Gastroesophageal sphincter (tissue), 4 donors: Measurements from ENCODE around the gene MYORG. TPM values are rescaled to one million over a fixed set of nuclear protein-coding genes. Genes with fewer than 3 reads are reported as not detected.

Source experiments
- ATAC-seq: fragments of 150-250 bp; one replicate; pipeline ENCODE4 v1.9.1; 2016; ENCODE audit warnings: mild to moderate bottlenecking, moderate library complexity
- H3K27ac ChIP-seq, 4 donors: fragments of 200-600 bp; sonication (generic) in 3 of 4; 1 replicate in 3 of 4; 2 replicates in 1 of 4; pipeline ENCODE4 v1.5.1; 2016 to 2019
- H3K27me3 ChIP-seq: fragments of 200-600 bp; sonication (generic); one replicate; pipeline ENCODE4 v1.5.1; 2019
- H3K36me3 ChIP-seq, 2 donors: fragments of 200-600 bp; sonication (generic); one replicate each; pipeline ENCODE4 v1.5.1; 2019; ENCODE audit warnings: control low read depth in 1 of 2
- H3K4me1 ChIP-seq, 3 donors: fragments of 200-600 bp; sonication (generic); 1 replicate in 2 of 3; 2 replicates in 1 of 3; pipeline ENCODE4 v1.5.1; 2016 to 2019; ENCODE audit warnings: control low read depth in 2 of 3
- H3K4me3 ChIP-seq, 2 donors: fragments of 200-600 bp; sonication (generic); one replicate each; pipeline ENCODE4 v1.5.1; 2019; ENCODE audit warnings: mild to moderate bottlenecking in 1 of 2, moderate library complexity in 1 of 2
- H3K9me3 ChIP-seq, 3 donors: fragments of 200-600 bp; sonication (generic); one replicate each; pipeline ENCODE4 v1.5.1; 2017 to 2019; ENCODE audit warnings: control low read depth in 2 of 3
- EP300 ChIP-seq: sonication (generic); formaldehyde crosslinking; IDR thresholded peaks from one replicate; pipeline ENCODE4 v1.6.1; 2017; ENCODE audit warnings: antibody characterized with exemption, mild to moderate bottlenecking
- POLR2A ChIP-seq, 2 donors: fragments of 450-650 bp; IDR thresholded peaks; one replicate each; pipeline ENCODE4 v1.6.1; 2017; ENCODE audit warnings: antibody characterized with exemption in 2 of 2, mild to moderate bottlenecking in 2 of 2, moderate library complexity in 1 of 2
- POLR2AphosphoS5 ChIP-seq: sonication (generic); formaldehyde crosslinking; IDR thresholded peaks from one replicate; pipeline ENCODE4 v1.6.1; 2017; ENCODE audit warnings: antibody characterized with exemption
- WGBS, 2 donors: methylation state at CpG; one replicate each; pipeline ENCODE4 v1.1.5; 2018; ENCODE audit warnings: low coverage in 1 of 2; 5-methylcytosine and 5-hydroxymethylcytosine counted together
- total RNA-seq, 4 donors: library from RNA; depleted of rRNA; stranded (reverse); fragments of >200 nt; gene quantifications; one replicate each; pipeline ENCODE4 v1.1.0, GENCODE V29; 2016
- TF ChIP-seq, protein P1 (sequence below), 4 experiments: fragments of 200-600 bp in 2 of 4; fragments of 450-650 bp in 2 of 4; sonication (generic) in 1 of 4; IDR thresholded peaks; one replicate each; pipeline ENCODE4 v1.5.1; 2017 to 2019; ENCODE audit warnings: antibody characterized with exemption in 4 of 4, mild to moderate bottlenecking in 2 of 4, moderate library complexity in 2 of 4

The MYORG gene
- total RNA-seq, 4 donors from 2014 or later: 4.3 to 33.7 (median 26.8) TPM

DNA sequence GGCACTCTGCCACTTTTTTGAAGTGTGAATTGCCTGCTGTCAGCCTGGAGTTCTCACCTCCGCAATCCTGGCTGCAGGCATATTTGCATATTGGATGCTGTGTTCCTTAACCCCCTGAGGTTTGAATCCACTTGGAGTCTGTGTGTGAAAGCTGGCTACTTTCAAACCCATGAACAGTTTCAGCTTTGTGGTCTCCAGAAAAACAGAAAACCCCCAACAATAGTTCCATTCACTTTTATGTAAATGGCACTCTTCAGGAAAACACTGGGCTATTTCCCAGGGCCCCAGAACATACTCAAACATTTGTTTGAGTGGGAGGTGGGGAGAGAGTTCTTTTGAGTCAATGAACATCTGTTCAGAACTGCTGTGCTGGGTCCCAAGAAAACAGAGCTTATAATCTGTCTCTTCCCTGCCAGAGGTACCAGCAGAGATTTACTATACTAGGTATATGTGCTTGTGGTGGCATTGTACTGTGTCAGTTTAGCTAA lies 42.3 kb downstream of the MYORG start:
- H3K36me3 ChIP-seq: peaks cover 0 to 18% of the 10 kb centered on the region in 2 donors
- peak overlapping the region in 2 of 4 donors; percentile 15 to 38 for H3K27ac ChIP-seq
- TF ChIP-seq, protein P1, sequence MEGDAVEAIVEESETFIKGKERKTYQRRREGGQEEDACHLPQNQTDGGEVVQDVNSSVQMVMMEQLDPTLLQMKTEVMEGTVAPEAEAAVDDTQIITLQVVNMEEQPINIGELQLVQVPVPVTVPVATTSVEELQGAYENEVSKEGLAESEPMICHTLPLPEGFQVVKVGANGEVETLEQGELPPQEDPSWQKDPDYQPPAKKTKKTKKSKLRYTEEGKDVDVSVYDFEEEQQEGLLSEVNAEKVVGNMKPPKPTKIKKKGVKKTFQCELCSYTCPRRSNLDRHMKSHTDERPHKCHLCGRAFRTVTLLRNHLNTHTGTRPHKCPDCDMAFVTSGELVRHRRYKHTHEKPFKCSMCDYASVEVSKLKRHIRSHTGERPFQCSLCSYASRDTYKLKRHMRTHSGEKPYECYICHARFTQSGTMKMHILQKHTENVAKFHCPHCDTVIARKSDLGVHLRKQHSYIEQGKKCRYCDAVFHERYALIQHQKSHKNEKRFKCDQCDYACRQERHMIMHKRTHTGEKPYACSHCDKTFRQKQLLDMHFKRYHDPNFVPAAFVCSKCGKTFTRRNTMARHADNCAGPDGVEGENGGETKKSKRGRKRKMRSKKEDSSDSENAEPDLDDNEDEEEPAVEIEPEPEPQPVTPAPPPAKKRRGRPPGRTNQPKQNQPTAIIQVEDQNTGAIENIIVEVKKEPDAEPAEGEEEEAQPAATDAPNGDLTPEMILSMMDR (IDR thresholded peaks at IDR 0.05): no peak
- TF ChIP-seq EP300 (no peak), POLR2A (IDR thresholded peaks at IDR 0.05) (no peak), POLR2AphosphoS5 (no peak)
- no peak overlapping the region for H3K4me3 ChIP-seq
- H3K27me3 ChIP-seq: no peaks in the 10 kb centered on the region
- 17 to 33% methylated on average over 1 of the region's 1 CpG for WGBS, 2 donors
- peaks cover 0 to 48% (median 0%) of the 10 kb centered on the region in 3 donors for H3K4me1 ChIP-seq
- ATAC-seq: no peak
- H3K9me3 ChIP-seq: no peaks in the 10 kb centered on the region

DNA sequence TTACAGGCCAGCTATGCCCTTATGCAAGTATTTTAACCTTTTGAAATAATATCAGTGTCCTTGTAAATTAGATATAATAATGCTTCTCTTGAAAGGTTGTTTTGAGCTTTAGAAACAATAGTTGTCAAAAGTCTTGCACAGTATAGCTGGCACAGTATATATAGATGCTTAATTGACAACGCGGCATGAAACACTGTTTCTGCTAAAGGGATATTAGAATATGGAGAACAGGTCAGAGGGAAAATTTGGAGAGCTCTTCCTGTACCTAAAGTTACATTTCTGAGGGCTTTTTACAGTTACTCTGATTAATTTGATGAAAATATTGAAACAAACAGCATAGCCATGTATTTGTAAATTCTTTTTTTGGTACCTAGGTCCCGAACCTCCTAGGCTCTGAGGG lies 42.9 kb downstream of the MYORG start:
- ATAC-seq: no peak
- H3K27me3 ChIP-seq: no peaks in the 10 kb centered on the region
- peaks cover 0 to 13% of the 10 kb centered on the region in 2 donors for H3K36me3 ChIP-seq
- H3K4me3 ChIP-seq: no peak overlapping the region
- no peaks in the 10 kb centered on the region for H3K9me3 ChIP-seq
- peak overlapping the region in 2 of 4 donors; percentile 15 to 38 for H3K27ac ChIP-seq
- WGBS, 2 donors: 38 to 48% methylated on average over 3 of the region's 3 CpGs
- H3K4me1 ChIP-seq: peaks cover 0 to 49% (median under 1%) of the 10 kb centered on the region in 3 donors
- TF ChIP-seq POLR2AphosphoS5 (no peak), POLR2A (IDR thresholded peaks at IDR 0.05) (no peak), EP300 (no peak)
- TF ChIP-seq, protein P1 (IDR thresholded peaks at IDR 0.05): no peak

DNA sequence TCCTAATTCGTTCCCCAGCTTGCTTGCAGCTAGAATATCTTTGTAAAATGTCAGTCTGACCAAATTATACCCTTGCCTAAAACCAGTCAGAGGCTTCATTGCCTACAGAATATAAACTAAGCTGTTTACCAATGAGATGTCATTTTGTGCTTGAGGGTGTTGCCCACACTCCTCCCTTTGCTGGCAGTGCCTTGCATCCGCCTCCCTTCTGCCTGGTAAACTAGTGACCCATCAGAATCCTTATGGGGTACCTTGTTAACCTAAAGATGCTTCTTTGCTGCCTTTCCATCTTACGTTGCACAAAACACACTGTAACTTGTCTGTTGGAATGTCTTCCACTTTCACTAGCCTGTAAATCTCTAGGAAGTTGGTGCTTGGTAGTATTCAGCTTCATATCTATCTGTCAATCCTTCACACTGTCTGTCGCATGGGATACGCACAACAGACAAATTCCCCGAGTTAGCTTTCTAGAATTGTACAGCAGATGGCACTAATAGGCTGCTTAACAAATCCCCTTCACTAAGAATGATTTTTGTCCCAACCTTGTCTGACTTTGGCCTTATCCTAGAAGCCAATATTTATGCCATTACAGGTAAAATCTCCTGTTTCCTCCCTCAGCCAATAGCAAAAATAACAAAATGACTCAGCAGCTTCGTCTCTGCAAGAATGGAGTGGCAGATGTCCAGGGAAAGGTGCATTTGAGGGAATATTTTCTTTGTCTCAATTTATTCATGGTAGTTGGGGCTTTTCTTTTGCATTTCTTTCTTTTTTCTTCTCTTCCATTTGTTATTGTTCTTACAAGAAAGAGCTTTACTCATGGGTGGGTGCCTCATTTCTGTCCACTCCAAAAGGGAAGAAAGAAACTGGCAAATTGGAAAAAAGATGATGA lies 44.4 kb downstream of the MYORG start:
- WGBS, 2 donors: 21 to 31% methylated on average over 6 to 7 of the region's 7 CpGs
- H3K36me3 ChIP-seq: peaks cover 0 to 8% of the 10 kb centered on the region in 2 donors

DNA sequence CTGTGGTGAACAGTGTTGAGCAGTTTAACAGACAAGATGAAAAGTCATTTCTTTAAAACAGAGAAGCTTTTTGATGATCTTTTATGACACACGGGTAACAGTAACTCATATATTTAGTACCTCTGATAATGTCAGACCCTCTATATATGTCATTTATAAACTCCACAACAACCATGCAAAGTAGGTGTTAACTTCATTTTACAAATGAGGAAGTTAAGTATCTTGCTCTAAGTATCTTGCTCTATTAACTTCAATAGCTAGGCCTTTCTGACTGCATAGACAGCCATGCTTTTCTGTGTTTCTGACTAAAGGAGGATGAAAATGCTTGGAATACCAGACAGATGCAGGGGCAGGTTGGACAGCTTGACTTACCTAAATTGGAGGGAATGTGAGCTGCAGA lies 45.5 kb downstream of the MYORG start:
- Histone ChIP-seq H3K9me3 (no peaks in the 10 kb centered on the region), H3K27ac (no peak overlapping the region), H3K4me1 (peaks cover 0 to 58% (median 5%) of the 10 kb centered on the region in 3 donors), H3K36me3 (peaks cover 0 to 2% of the 10 kb centered on the region in 2 donors), H3K27me3 (no peaks in the 10 kb centered on the region), H3K4me3 (no peak overlapping the region)
- no peak for ATAC-seq
- 73 to 92% methylated on average over 1 of the region's 1 CpG for WGBS, 2 donors
- TF ChIP-seq EP300 (no peak), POLR2AphosphoS5 (no peak), POLR2A (IDR thresholded peaks at IDR 0.05) (no peak)
- TF ChIP-seq, protein P1 (IDR thresholded peaks at IDR 0.05): no peak

More for the DNA sequence above, 44.4 kb downstream of the MYORG start:
- H3K27me3 ChIP-seq: no peaks in the 10 kb centered on the region
- no peak overlapping the region for H3K4me3 ChIP-seq
- peaks cover 0 to 58% (median 5%) of the 10 kb centered on the region in 3 donors for H3K4me1 ChIP-seq
- H3K27ac ChIP-seq: peak overlapping the region in 2 of 4 donors; percentile 28 to 36
- no peak for ATAC-seq
- no peaks in the 10 kb centered on the region for H3K9me3 ChIP-seq
- no peak for TF ChIP-seq EP300
- TF ChIP-seq POLR2A (IDR thresholded peaks at IDR 0.05): no peak
- TF ChIP-seq, protein P1 (IDR thresholded peaks at IDR 0.05): peak; percentile 31 to 72 (median 62)
